GM12878 (cell line): ENCODE data around the gene KRCC1. TPM values are rescaled to one million over a fixed set of nuclear protein-coding genes. Genes with fewer than 3 reads are reported as not detected.

Experiments used
- ATAC-seq: fragments of 200-7000 bp; cut with Tn5 transposase; 3 replicates; pipeline ENCODE4 v1.9.1; 2020; ENCODE audit warnings: mild to moderate bottlenecking, moderate library complexity
- BruUV-seq: library from RNA; stranded (reverse); fragments of 400-500 nt; replicated peaks from 2 replicates; lab custom pipeline; 2021; lab: Mats Ljungman, UMichigan
- CTCF ChIA-PET: fragments of 300-600 bp; sonication (Branson Sonifier 250); formaldehyde crosslinking; extraction: SDS; loops from one replicate; lab custom pipeline; 2021; ENCODE audit warnings: inconsistent platforms; lab: Yijun Ruan, JAX
- POLR2A ChIA-PET: fragments of 350-600 bp; formaldehyde crosslinking; extraction: SDS; loops from one replicate; lab custom pipeline; 2021; ENCODE audit warnings: inconsistent platforms; lab: Charles Lee
- RAD21 ChIA-PET: fragments of 300-600 bp; sonication (Branson Sonifier 250); formaldehyde crosslinking; loops from one replicate; lab custom pipeline; 2023; ENCODE audit warnings: antibody characterized with exemption; ENCODE audit not compliant: unreplicated experiment; lab: Charles Lee
- SMC1A ChIA-PET: fragments of 300-600 bp; sonication (Branson Sonifier 250); formaldehyde crosslinking; loops from one replicate; lab custom pipeline; 2023; ENCODE audit not compliant: unreplicated experiment, uncharacterized antibody; lab: Charles Lee
- DNase-seq: peaks from one replicate; pipeline ENCODE4 v3.0.0-alpha.2; 2011; ENCODE audit warnings: low read depth, low spot score
- FAIRE-seq: peaks from 3 replicates; lab custom pipeline; 2011; peaks lifted over from hg19 to GRCh38; lab: Jason Lieb, UNC
- H2AFZ ChIP-seq: 2 replicates; pipeline ENCODE4 v1.6.0; 2011; ENCODE audit warnings: low read depth, low read length, control low read depth; ENCODE audit not compliant: control insufficient read depth
- H3K27ac ChIP-seq: 2 replicates; pipeline ENCODE4 v1.5.1; 2011; ENCODE audit warnings: control low read depth; ENCODE audit not compliant: control insufficient read depth, insufficient read depth
- H3K27me3 ChIP-seq, 2 experiments: replicated peaks in 1 of 2; 2 replicates each; pipeline versions ENCODE4 v1.6.0 to v1.6.1; 2011; ENCODE audit warnings: low read length in 1 of 2; ENCODE audit not compliant: control insufficient read depth in 2 of 2, insufficient read depth in 2 of 2
- H3K36me3 ChIP-seq, 2 experiments: 2 replicates each; pipeline ENCODE4 v1.5.1; 2011; ENCODE audit warnings: low read length in 1 of 2; ENCODE audit not compliant: control insufficient read depth in 2 of 2, insufficient read depth in 2 of 2
- H3K4me1 ChIP-seq: 2 replicates; pipeline ENCODE4 v1.6.1; 2011; ENCODE audit warnings: mild to moderate bottlenecking, low read length, moderate library complexity, mixed read lengths; ENCODE audit not compliant: control insufficient read depth, insufficient read depth
- H3K4me2 ChIP-seq: 2 replicates; pipeline ENCODE4 v1.6.0; 2011; ENCODE audit warnings: control low read depth; ENCODE audit not compliant: control insufficient read depth, insufficient read depth
- H3K4me3 ChIP-seq: fragments of 200-600 bp; sonication (generic); 2 replicates; pipeline ENCODE4 v1.5.1; 2016
- H3K79me2 ChIP-seq: 2 replicates; pipeline ENCODE4 v1.6.0; 2011; ENCODE audit warnings: low read length; ENCODE audit not compliant: control insufficient read depth, insufficient read depth
- H3K9ac ChIP-seq: 2 replicates; pipeline ENCODE4 v1.8.0; 2011; ENCODE audit warnings: low read length, control low read depth, mixed read lengths; ENCODE audit not compliant: control insufficient read depth, insufficient read depth
- H3K9me3 ChIP-seq: replicated peaks from 3 replicates; pipeline ENCODE4 v1.5.1; 2011; ENCODE audit warnings: mild to moderate bottlenecking, low read length; ENCODE audit not compliant: control insufficient read depth, insufficient read depth
- H4K20me1 ChIP-seq: 2 replicates; pipeline ENCODE4 v1.6.0; 2011; ENCODE audit not compliant: control insufficient read depth, insufficient read depth
- CHD2 ChIP-seq: IDR thresholded peaks from 2 replicates; pipeline ENCODE4 v1.6.1; 2011; ENCODE audit warnings: low read depth, low read length, improper control_type of control experiment, borderline replicate concordance
- CREM ChIP-seq: IDR thresholded peaks from 2 replicates; pipeline ENCODE4 v1.6.1; 2014; ENCODE audit warnings: antibody characterized with exemption, low read depth
- GABPA ChIP-seq: IDR thresholded peaks from 2 replicates; pipeline ENCODE4 v1.6.1; 2014; ENCODE audit warnings: antibody characterized with exemption, low read depth, mild to moderate bottlenecking, inconsistent platforms
- HDAC6 ChIP-seq: fragments of 200-600 bp; sonication (generic); IDR thresholded peaks from one replicate; pipeline ENCODE4 v1.8.0; 2017; ENCODE audit warnings: antibody characterized with exemption; ENCODE audit not compliant: unreplicated experiment
- NRF1 ChIP-seq: conservative IDR thresholded peaks from 2 replicates; pipeline ENCODE4 v1.6.1; 2011; ENCODE audit warnings: mild to moderate bottlenecking, low read depth, low read length, improper control_type of control experiment
- SIN3A ChIP-seq: IDR thresholded peaks from 2 replicates; pipeline ENCODE4 v1.6.1; 2012; ENCODE audit warnings: low read depth, low read length, improper control_type of control experiment
- TAF1 ChIP-seq: IDR thresholded peaks from 2 replicates; pipeline ENCODE4 v1.6.1; 2011; ENCODE audit warnings: mild to moderate bottlenecking, low read depth, low read length, borderline replicate concordance
- WGBS: methylation state at CpG from one replicate; pipeline ENCODE4 v1.1.6; 2016; ENCODE audit warnings: low lambda C conversion rate; ENCODE audit not compliant: insufficient replicate concordance, insufficient coverage; ENCODE audit errors: missing lambda C conversion rate; 5-methylcytosine and 5-hydroxymethylcytosine counted together
- in situ Hi-C: fragments of 300-500 bp; cut with MboI; formaldehyde crosslinking; loops from 9 replicates; pipeline ENCODE4 v1.14.3; 2018; ENCODE audit warnings: mixed read lengths
- intact Hi-C: fragments of 100-400 bp; cut with micrococcal nuclease; formaldehyde crosslinking; loops from one replicate; pipeline ENCODE4 v1.14.2; 2022; ENCODE audit not compliant: unreplicated experiment
- polyA plus RNA-seq, 11 experiments: library from polyadenylated mRNA; depleted of rRNA in 4 of 11; unstranded in 6 of 11; stranded (reverse) in 5 of 11; fragments of >200 nt; fragmentation: Nextera tagmentation in 4 of 11; fragmentation: Illumina TruSeq in 1 of 11; extraction: Ambion mirVana in 4 of 11; extraction: Trizol in 1 of 11; gene quantifications; 1 replicate in 1 of 11; 2 replicates in 10 of 11; pipeline versions ENCODE4 v1.2.1 to v1.2.3, GENCODE V29; 2011 to 2016; ENCODE audit warnings: inconsistent platforms in 2 of 11, missing spikeins in 2 of 11, low read depth in 1 of 11
- total RNA-seq, 4 experiments: library from RNA; depleted of rRNA in 3 of 4; stranded (reverse); fragments of >200 nt in 3 of 4; fragmentation: Illumina TruSeq in 1 of 4; extraction: Trizol in 1 of 4; gene quantifications; 2 replicates each; pipeline versions ENCODE4 v1.2.1 to v1.2.3, GENCODE V29; 2013 to 2021

Gene KRCC1
- total and polyA plus RNA-seq, 10 of the 15 experiments (the other 5 are each of a cell fraction or from before 2014, with no cell fraction given): 3.8 to 27.2 (median 12.5) TPM

- H3K9me3 ChIP-seq: no peaks in the 10 kb centered on the region
- H3K4me2 ChIP-seq: no peak overlapping the region
- H3K27me3 ChIP-seq: no peaks in the 10 kb centered on the region
- CTCF ChIA-PET: no interaction called here
- ATAC-seq: no peak
- no TSS peak for BruUV-seq
- DNase-seq: no peak
- no peak overlapping the region for H3K4me3 ChIP-seq
- no peak overlapping the region for H2AFZ ChIP-seq
- H3K79me2 ChIP-seq: no peaks in the 10 kb centered on the region
- H4K20me1 ChIP-seq: no peaks in the 10 kb centered on the region
- in situ Hi-C loops (no loop called here), intact Hi-C loops (loop anchor here (10.0 kb wide), 1 partner anchor 56 kb away; no protein-coding TSS in a partner anchor)
- WGBS: 97% methylated on average over 4 of the region's 4 CpGs
- TF ChIP-seq GABPA (no peak), SIN3A (no peak), TAF1 (no peak), NRF1 (no peak), CHD2 (no peak), HDAC6 (no peak)
- H3K4me1 ChIP-seq: no peaks in the 10 kb centered on the region
- RAD21 ChIA-PET: no interaction called here
- H3K36me3 ChIP-seq: 0 out of 4 replicates have a peak, but pooled peaks cover 0 to 3% of the 10 kb centered on the region in 2 experiments
- no peak for FAIRE-seq
- SMC1A ChIA-PET: interaction anchor here (0.9 to 1.4 kb wide), 3 partner anchors 22 kb away, joined by 3 to 5 read pairs (median 3); partner anchors contain the start of gene RNU2-63P
- H3K9ac ChIP-seq: no peak overlapping the region
- POLR2A ChIA-PET: no interaction called here
- no peak overlapping the region for H3K27ac ChIP-seq
Measured at GRCh38 chr2:88038263-88039105, 17.1 kb downstream of the KRCC1 start.

DNA sequence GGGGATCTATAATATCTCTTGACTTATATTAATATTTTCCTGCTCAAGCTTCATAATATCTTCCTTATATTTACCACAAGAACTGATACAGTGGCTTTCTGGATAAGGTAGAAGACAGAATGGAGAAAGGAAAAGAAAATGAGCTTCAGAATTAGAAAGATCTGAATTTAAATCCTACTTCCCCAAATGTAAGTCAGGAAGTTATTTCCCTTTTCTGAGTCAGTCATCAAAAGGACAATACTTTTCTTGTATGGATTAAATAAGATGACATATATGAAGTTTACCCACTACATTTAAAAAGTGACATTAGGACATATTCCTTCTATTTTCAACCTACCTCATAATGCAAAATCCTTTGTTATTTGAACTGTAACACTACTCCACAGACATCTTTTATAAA is 19.0 kb downstream of the KRCC1 start:
- no TSS peak for BruUV-seq
- Histone ChIP-seq H3K9ac (no peak overlapping the region), H3K79me2 (no peaks in the 10 kb centered on the region), H3K27me3 (no peaks in the 10 kb centered on the region), H3K4me2 (no peak overlapping the region), H3K27ac (no peak overlapping the region), H3K36me3 (0 out of 4 replicates have a peak, but pooled peaks cover 0 to 3% of the 10 kb centered on the region in 2 experiments), H4K20me1 (no peaks in the 10 kb centered on the region), H3K9me3 (no peaks in the 10 kb centered on the region), H2AFZ (no peak overlapping the region), H3K4me1 (no peaks in the 10 kb centered on the region), H3K4me3 (no peak overlapping the region)
- FAIRE-seq (no peak), ATAC-seq (no peak), DNase-seq (no peak)
- intact Hi-C loops: loop anchor here (10.0 kb wide), 1 partner anchor 58 kb away; no protein-coding TSS in a partner anchor
- SMC1A ChIA-PET: no interaction called here
- no peak for TF ChIP-seq CREM
- in situ Hi-C loops: no loop called here
- POLR2A ChIA-PET: no interaction called here
- CTCF ChIA-PET: interaction anchor here (1.4 kb wide), 1 partner anchor 9 kb away, joined by 4 read pairs; no protein-coding TSS in a partner anchor
- RAD21 ChIA-PET: no interaction called here
